Right lobe of liver (tissue), 4 donors: ENCODE data around the gene FRMD4A.

ENCODE experiments used
- POLR2A ChIP-seq: fragments of 450-650 bp; IDR thresholded peaks from one replicate; pipeline ENCODE4 v1.6.1; 2017; ENCODE audit warnings: antibody characterized with exemption, mild to moderate bottlenecking
- TF ChIP-seq, protein P1 (sequence below), 4 donors: fragments of 200-600 bp in 3 of 4; fragments of 450-650 bp in 1 of 4; IDR thresholded peaks; one replicate each; pipeline versions ENCODE4 v1.5.1 to v1.8.0; 2016 to 2022; ENCODE audit warnings: antibody characterized with exemption in 4 of 4, mild to moderate bottlenecking in 2 of 4
- donor health status: DM: no; HTN: no; CAD: no.
- donor health status: DM: no; HTN: no; CAD: no.
- donor health status: DM: no; HTN: yes; CAD: no.

DNA sequence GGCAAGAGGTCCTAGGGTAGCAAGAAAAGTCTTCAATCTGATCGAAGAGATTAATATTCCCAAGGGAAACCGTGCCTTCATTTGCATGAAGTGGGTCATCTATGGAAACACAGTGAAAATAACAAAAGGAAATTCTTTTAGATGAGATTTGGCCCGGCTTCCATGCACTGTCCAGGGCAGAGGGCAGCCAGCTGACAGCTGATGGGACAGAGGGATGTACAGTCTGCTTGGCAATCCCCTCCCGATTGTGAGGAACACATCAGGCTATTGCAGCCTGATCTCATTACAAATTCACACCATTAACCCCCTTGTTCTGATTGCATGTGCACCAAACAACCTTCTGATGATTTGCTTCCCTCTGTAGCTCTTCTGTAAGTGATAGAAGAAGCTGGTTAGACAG is 105.3 kb downstream of the FRMD4A start:
- TF ChIP-seq, protein P1, sequence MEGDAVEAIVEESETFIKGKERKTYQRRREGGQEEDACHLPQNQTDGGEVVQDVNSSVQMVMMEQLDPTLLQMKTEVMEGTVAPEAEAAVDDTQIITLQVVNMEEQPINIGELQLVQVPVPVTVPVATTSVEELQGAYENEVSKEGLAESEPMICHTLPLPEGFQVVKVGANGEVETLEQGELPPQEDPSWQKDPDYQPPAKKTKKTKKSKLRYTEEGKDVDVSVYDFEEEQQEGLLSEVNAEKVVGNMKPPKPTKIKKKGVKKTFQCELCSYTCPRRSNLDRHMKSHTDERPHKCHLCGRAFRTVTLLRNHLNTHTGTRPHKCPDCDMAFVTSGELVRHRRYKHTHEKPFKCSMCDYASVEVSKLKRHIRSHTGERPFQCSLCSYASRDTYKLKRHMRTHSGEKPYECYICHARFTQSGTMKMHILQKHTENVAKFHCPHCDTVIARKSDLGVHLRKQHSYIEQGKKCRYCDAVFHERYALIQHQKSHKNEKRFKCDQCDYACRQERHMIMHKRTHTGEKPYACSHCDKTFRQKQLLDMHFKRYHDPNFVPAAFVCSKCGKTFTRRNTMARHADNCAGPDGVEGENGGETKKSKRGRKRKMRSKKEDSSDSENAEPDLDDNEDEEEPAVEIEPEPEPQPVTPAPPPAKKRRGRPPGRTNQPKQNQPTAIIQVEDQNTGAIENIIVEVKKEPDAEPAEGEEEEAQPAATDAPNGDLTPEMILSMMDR (IDR thresholded peaks at IDR 0.05): no peak
- no peak for TF ChIP-seq POLR2A
